Stimulated activated CD4-positive, alpha-beta T cell treated with anti-CD3 and anti-CD28 coated beads, Interleukin-4, amount 100 ng/mL, for 48 hours (primary cell): ENCODE results near the gene KIT.

Experiments used
- DNase-seq, 2 donors: peaks; one replicate each; pipeline ENCODE4 v3.0.0-alpha.2; 2020; ENCODE audit warnings: low read depth in 2 of 2

Gene KIT

GRCh38 chr4:54703182-54703581, 45.4 kb downstream of the KIT start:
- DNase-seq: no peak

DNA sequence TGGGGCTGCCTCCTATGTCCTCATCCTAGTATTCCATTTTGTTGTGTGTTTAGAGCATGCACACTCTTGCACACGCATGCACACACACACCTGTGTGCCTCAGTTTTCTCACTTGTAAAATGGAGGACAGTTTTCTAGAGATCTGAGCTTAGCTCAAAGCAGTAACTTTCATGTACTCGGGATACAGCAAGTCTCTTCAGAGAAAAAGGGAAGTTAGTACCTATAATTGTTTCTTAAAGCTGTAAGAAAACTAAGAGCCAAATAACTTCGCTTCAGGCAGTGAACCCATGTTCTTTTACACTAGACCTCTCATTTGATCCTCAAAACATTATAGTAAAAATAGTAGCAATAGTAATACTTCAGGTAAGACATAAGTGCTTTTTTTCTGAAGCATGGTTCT, 49.6 kb downstream of the KIT start:
- no peak for DNase-seq

GRCh38 chr4:54708339-54709279, 50.9 kb downstream of the KIT start:
- DNase-seq: no peak

GRCh38 chr4:54709400-54709799, 51.6 kb downstream of the KIT start:
- DNase-seq: no peak

DNA sequence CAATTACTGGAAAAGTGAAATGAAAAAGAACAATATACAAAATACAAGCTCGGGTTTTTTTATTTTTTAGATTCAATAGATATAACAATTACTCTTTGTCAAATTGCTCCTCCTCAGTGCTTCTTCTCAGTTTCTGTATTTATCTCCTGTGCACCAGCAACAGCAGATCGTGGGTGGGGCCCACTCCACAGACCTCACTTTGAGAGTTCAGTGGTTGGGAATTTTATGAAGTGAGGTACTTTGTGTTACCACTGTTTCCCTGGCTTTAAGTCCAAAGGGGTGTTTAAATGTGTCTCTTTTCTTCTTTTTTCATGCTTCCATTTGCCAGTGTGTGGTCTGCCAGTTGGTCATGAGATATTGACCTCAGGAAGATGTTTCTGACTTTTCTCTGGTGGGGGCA, 54.4 kb downstream of the KIT start:
- DNase-seq: no peak

GRCh38 chr4:54714631-54715030, 56.9 kb downstream of the KIT start:
- DNase-seq: no peak

DNA sequence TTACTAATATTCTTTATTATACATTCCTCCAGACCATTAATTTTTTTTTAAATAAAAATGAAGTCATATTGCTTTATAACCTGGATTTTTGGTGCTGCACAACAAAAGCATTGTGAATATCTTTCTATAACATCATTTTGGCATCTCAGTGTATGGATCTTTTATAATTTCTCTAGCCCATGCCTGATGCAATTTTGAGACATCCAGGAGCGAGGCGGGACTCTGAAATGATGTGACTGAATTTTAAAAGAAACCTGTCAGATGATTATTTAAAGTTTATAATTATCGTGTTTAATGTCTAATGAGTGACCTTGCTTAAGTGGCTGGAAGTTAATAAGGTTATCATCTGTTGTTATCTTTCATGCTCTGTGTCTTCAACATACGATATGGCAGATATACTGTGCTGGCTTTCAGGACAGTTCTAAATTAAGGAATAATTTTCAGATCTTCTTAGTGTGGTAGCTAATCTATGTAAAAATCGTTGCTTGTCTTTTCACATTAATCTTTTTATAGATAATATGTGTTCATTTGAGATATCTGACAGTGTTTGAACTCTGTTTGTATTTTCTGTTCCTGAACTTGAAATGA, 58.8 kb downstream of the KIT start:
- DNase-seq: no peak

DNA sequence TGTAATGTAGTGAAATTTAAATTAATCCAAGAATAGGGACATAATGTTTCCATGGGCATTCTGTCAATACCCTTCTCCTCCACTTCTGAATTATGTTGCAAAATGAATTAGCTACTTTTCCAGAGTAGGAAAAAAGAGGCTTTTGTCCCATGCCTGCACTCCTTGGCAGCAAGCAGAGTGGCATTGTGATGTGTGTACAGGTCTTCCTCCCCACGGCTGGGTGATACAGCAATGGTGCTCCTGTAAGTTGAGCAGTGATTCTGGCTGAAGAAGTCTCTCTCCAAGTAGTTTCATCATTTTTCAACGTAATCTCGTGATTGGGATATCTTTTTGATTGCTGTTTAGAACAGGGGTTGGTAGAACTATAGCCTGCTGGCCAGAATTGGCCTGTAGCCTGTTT, 59.9 kb downstream of the KIT start:
- no peak for DNase-seq

GRCh38 chr4:54719378-54719777, 61.6 kb downstream of the KIT start:
- no peak for DNase-seq

GRCh38 chr4:54723220-54723619, 65.5 kb downstream of the KIT start:
- DNase-seq: no peak

DNA sequence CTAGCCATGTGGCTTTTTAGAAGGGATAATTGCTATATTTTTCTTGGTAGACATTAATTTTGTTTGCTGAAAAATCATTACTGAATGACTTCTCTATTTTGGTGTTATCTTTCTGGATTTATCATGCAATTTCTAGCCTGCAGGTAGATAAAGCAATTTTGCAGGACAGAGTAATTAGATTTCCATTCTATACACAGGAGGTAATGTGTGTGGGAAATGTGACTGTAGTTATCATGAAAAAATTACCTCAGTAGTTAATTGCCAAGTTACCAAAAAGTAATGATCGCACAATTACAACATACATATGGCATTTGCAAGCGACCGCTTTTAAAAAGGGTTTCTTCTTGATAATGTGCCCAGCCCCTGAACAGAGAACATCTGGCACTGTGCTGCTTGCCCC, 66.1 kb downstream of the KIT start:
- no peak for DNase-seq

DNA sequence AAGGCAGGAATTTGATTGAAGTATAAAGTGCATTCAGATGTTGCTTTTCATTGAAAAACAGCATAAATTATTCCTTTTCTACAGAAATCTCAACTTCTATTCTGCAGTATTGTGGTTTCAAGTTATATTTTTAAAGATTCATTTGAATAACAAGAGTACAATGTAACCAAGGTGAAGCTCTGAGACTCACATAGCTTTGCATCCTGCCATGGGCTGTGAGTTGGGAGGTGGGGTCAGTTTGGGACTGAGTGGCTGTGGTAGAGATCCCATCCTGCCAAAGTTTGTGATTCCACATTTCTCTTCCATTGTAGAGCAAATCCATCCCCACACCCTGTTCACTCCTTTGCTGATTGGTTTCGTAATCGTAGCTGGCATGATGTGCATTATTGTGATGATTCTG, 69.2 kb downstream of the KIT start:
- DNase-seq: no peak

DNA sequence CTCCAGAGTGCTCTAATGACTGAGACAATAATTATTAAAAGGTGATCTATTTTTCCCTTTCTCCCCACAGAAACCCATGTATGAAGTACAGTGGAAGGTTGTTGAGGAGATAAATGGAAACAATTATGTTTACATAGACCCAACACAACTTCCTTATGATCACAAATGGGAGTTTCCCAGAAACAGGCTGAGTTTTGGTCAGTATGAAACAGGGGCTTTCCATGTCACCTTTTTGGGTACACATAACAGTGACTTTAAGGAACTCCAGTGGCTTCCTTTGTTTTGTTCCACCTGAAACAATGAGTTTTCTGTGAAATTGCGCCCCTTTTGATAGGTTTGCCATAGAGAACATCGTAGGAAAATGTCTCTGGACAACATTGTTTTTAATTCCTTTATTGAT, 69.6 kb downstream of the KIT start:
- DNase-seq: no peak

DNA sequence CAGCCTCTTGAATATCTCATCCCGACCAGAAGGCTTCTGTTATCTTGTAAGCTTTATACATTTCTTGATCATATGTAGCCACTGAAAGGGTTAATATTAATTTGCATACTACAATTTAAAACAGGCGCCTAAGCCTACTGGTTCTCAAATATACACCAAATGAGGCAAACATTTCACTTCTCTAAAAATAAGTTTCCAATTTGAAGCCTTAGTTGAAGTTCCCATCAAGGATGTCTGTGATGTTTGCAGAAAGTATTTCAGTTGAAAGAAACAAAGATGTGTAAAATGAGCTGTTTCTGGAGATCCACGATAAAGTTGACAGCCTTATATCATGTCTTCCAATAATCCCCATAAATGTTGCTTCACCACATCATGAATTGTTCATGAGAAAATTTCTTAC, 70.6 kb downstream of the KIT start:
- no peak for DNase-seq

- DNase-seq: no peak
These were observed 71.5 kb downstream of the KIT start for GRCh38 chr4:54729256-54729655.

DNA sequence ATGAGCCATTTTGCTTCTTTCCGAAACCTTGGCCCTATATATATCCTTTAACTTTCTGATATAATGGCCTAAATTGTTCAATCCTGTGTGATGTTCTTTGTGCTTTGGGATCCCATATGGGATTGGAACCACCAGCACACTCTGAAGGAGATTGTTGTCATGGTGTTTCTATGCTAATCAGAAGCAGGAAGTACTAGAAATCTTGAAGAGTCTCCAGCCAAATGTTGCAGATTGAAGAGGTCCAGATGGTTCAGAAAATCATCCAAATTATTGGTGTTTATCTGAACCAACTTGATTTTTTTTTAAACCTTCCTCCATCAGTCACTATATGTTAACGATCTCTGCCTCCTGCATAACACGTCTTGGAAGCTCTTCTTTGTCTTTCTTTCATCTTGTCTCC, 72.8 kb downstream of the KIT start:
- DNase-seq: no peak

DNA sequence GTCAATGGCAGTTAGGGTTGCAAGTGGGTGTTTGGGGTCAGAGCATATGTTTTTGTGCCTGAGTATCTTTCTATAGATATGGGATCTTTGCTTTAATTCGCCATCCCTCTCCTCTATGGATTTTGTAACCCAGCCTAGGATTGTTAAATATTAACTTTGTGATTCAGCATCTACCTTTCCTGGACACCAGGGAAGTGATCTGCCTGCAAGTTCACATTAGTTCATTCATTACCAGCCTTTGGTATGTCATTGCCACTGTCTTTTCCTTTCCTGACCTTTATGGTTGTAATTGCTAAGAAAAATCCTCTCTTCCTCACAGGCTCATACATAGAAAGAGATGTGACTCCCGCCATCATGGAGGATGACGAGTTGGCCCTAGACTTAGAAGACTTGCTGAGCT, 73.8 kb downstream of the KIT start:
- no peak for DNase-seq

DNA sequence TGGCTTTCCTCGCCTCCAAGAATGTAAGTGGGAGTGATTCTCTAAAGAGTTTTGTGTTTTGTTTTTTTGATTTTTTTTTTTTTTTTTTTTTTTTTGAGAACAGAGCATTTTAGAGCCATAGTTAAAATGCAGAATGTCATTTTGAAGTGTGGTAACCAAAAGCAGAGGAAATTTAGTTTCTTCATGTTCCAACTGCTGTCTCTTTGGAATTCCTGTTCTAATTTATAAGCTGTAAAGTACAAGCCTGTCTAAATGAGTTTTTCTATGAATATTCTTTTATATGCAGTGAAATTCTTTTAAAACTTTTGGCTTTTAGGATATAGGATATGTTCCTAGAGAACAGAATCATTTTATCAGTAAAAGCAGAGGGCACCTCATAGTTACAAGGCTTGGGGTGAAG, 74.2 kb downstream of the KIT start:
- DNase-seq: no peak

GRCh38 chr4:54737421-54737820, 79.7 kb downstream of the KIT start:
- DNase-seq: no peak

- DNase-seq: no peak
These were observed 83.4 kb downstream of the KIT start for GRCh38 chr4:54741202-54741601.

GRCh38 chr4:54742636-54743399, 85.1 kb downstream of the KIT start:
- no peak for DNase-seq

- DNase-seq: no peak
These were observed 85.8 kb downstream of the KIT start for GRCh38 chr4:54743562-54743961.

GRCh38 chr4:54744487-54744886, 86.7 kb downstream of the KIT start:
- DNase-seq: no peak
